Lung microvascular endothelial cell (primary cell): ENCODE measurements around the gene TNFSF11. TPM values are rescaled to one million over a fixed set of nuclear protein-coding genes. Genes with fewer than 3 reads are reported as not detected.
A peak's percentile ranks its signal among the peaks of the same experiment; 100 is the strongest.

Source experiments
- DNase-seq, 2 donors: peaks; one replicate each; pipeline versions ENCODE4 v3.0.0 to v3.0.0-alpha.2; 2010; ENCODE audit warnings: low read depth in 2 of 2
- total RNA-seq: library from RNA; depleted of rRNA; stranded (reverse); fragments of >200 nt; gene quantifications from 2 replicates; pipeline ENCODE4 v1.2.1, GENCODE V29; 2014

Gene TNFSF11
- total RNA-seq, 1 donor from 2014 or later, result not detected

GRCh38 chr13:42610649-42611048, 36.7 kb downstream of the TNFSF11 start:
- DNase-seq, result no peak

GRCh38 chr13:42611086-42611779, 37.3 kb downstream of the TNFSF11 start:
- DNase-seq, result no peak

- peak in 1 of 2 donors; percentile 38 for DNase-seq
Observed at GRCh38 chr13:42612021-42612765, 38.2 kb downstream of the TNFSF11 start.

GRCh38 chr13:42614436-42615035, 40.6 kb downstream of the TNFSF11 start:
- DNase-seq, result no peak

GRCh38 chr13:42615691-42616090, 41.7 kb downstream of the TNFSF11 start:
- peak in 1 of 2 donors; percentile 26 for DNase-seq

- no peak for DNase-seq
Observed at GRCh38 chr13:42617221-42617620, 43.3 kb downstream of the TNFSF11 start.

GRCh38 chr13:42623916-42624315, 50.0 kb downstream of the TNFSF11 start:
- DNase-seq, result no peak

GRCh38 chr13:42625611-42626010, 51.7 kb downstream of the TNFSF11 start:
- DNase-seq, result no peak

- no peak for DNase-seq
Observed at GRCh38 chr13:42626176-42626860, 52.4 kb downstream of the TNFSF11 start.

GRCh38 chr13:42628666-42629065, 54.7 kb downstream of the TNFSF11 start:
- no peak for DNase-seq

- DNase-seq, result no peak
Observed at GRCh38 chr13:42631181-42631580, 57.2 kb downstream of the TNFSF11 start.

- no peak for DNase-seq
Observed at GRCh38 chr13:42633495-42633894, 59.5 kb downstream of the TNFSF11 start.

GRCh38 chr13:42638101-42638500, 64.1 kb downstream of the TNFSF11 start:
- DNase-seq, result no peak

GRCh38 chr13:42638886-42639285, 64.9 kb downstream of the TNFSF11 start:
- no peak for DNase-seq

- DNase-seq, result no peak
Observed at GRCh38 chr13:42643076-42643475, 69.1 kb downstream of the TNFSF11 start.

- no peak for DNase-seq
Observed at GRCh38 chr13:42644841-42645240, 70.9 kb downstream of the TNFSF11 start.

GRCh38 chr13:42645717-42646116, 71.8 kb downstream of the TNFSF11 start:
- no peak for DNase-seq

- DNase-seq, result no peak
Observed at GRCh38 chr13:42649141-42649540, 75.2 kb downstream of the TNFSF11 start.

- DNase-seq, result no peak
Observed at GRCh38 chr13:42649831-42650230, 75.9 kb downstream of the TNFSF11 start.

GRCh38 chr13:42650506-42650905, 76.6 kb downstream of the TNFSF11 start:
- DNase-seq, result no peak

- DNase-seq, result no peak
Observed at GRCh38 chr13:42651936-42652641, 78.1 kb downstream of the TNFSF11 start.
